GM12878 (cell line): Measurements from ENCODE around the gene STIL. TPM values are rescaled to one million over a fixed set of nuclear protein-coding genes. Genes with fewer than 3 reads are reported as not detected.

Experiments used
- ATAC-seq: fragments of 200-7000 bp; cut with Tn5 transposase; 3 replicates; pipeline ENCODE4 v1.9.1; 2020; ENCODE audit warnings: mild to moderate bottlenecking, moderate library complexity
- BruUV-seq: library from RNA; stranded (reverse); fragments of 400-500 nt; replicated peaks from 2 replicates; lab custom pipeline; 2021; lab: Mats Ljungman, UMichigan
- CTCF ChIA-PET: fragments of 300-600 bp; sonication (Branson Sonifier 250); formaldehyde crosslinking; extraction: SDS; loops from one replicate; lab custom pipeline; 2021; ENCODE audit warnings: inconsistent platforms; lab: Yijun Ruan, JAX
- POLR2A ChIA-PET: fragments of 350-600 bp; formaldehyde crosslinking; extraction: SDS; loops from one replicate; lab custom pipeline; 2021; ENCODE audit warnings: inconsistent platforms; lab: Charles Lee
- RAD21 ChIA-PET: fragments of 300-600 bp; sonication (Branson Sonifier 250); formaldehyde crosslinking; loops from one replicate; lab custom pipeline; 2023; ENCODE audit warnings: antibody characterized with exemption; ENCODE audit not compliant: unreplicated experiment; lab: Charles Lee
- SMC1A ChIA-PET: fragments of 300-600 bp; sonication (Branson Sonifier 250); formaldehyde crosslinking; loops from one replicate; lab custom pipeline; 2023; ENCODE audit not compliant: unreplicated experiment, uncharacterized antibody; lab: Charles Lee
- DNase-seq: peaks from one replicate; pipeline ENCODE4 v3.0.0-alpha.2; 2011; ENCODE audit warnings: low read depth, low spot score
- FAIRE-seq: peaks from 3 replicates; lab custom pipeline; 2011; peaks lifted over from hg19 to GRCh38; lab: Jason Lieb, UNC
- H2AFZ ChIP-seq: 2 replicates; pipeline ENCODE4 v1.6.0; 2011; ENCODE audit warnings: low read depth, low read length, control low read depth; ENCODE audit not compliant: control insufficient read depth
- H3K27ac ChIP-seq: 2 replicates; pipeline ENCODE4 v1.5.1; 2011; ENCODE audit warnings: control low read depth; ENCODE audit not compliant: control insufficient read depth, insufficient read depth
- H3K27me3 ChIP-seq, 2 experiments: replicated peaks in 1 of 2; 2 replicates each; pipeline versions ENCODE4 v1.6.0 to v1.6.1; 2011; ENCODE audit warnings: low read length in 1 of 2; ENCODE audit not compliant: control insufficient read depth in 2 of 2, insufficient read depth in 2 of 2
- H3K36me3 ChIP-seq, 2 experiments: 2 replicates each; pipeline ENCODE4 v1.5.1; 2011; ENCODE audit warnings: low read length in 1 of 2; ENCODE audit not compliant: control insufficient read depth in 2 of 2, insufficient read depth in 2 of 2
- H3K4me1 ChIP-seq: 2 replicates; pipeline ENCODE4 v1.6.1; 2011; ENCODE audit warnings: mild to moderate bottlenecking, low read length, moderate library complexity, mixed read lengths; ENCODE audit not compliant: control insufficient read depth, insufficient read depth
- H3K4me2 ChIP-seq: 2 replicates; pipeline ENCODE4 v1.6.0; 2011; ENCODE audit warnings: control low read depth; ENCODE audit not compliant: control insufficient read depth, insufficient read depth
- H3K4me3 ChIP-seq: fragments of 200-600 bp; sonication (generic); 2 replicates; pipeline ENCODE4 v1.5.1; 2016
- H3K79me2 ChIP-seq: 2 replicates; pipeline ENCODE4 v1.6.0; 2011; ENCODE audit warnings: low read length; ENCODE audit not compliant: control insufficient read depth, insufficient read depth
- H3K9ac ChIP-seq: 2 replicates; pipeline ENCODE4 v1.8.0; 2011; ENCODE audit warnings: low read length, control low read depth, mixed read lengths; ENCODE audit not compliant: control insufficient read depth, insufficient read depth
- H3K9me3 ChIP-seq: replicated peaks from 3 replicates; pipeline ENCODE4 v1.5.1; 2011; ENCODE audit warnings: mild to moderate bottlenecking, low read length; ENCODE audit not compliant: control insufficient read depth, insufficient read depth
- H4K20me1 ChIP-seq: 2 replicates; pipeline ENCODE4 v1.6.0; 2011; ENCODE audit not compliant: control insufficient read depth, insufficient read depth
- ESRRA ChIP-seq: IDR thresholded peaks from 2 replicates; pipeline ENCODE4 v1.6.1; 2012; ENCODE audit warnings: mild to moderate bottlenecking, low read length, improper control_type of control experiment
- SMAD5 ChIP-seq: IDR thresholded peaks from 2 replicates; pipeline ENCODE4 v1.6.1; 2016; ENCODE audit warnings: antibody characterized with exemption, low read depth
- WGBS: methylation state at CpG from one replicate; pipeline ENCODE4 v1.1.6; 2016; ENCODE audit warnings: low lambda C conversion rate; ENCODE audit not compliant: insufficient replicate concordance, insufficient coverage; ENCODE audit errors: missing lambda C conversion rate; 5-methylcytosine and 5-hydroxymethylcytosine counted together
- in situ Hi-C: fragments of 300-500 bp; cut with MboI; formaldehyde crosslinking; loops from 9 replicates; pipeline ENCODE4 v1.14.3; 2018; ENCODE audit warnings: mixed read lengths
- intact Hi-C: fragments of 100-400 bp; cut with micrococcal nuclease; formaldehyde crosslinking; loops from one replicate; pipeline ENCODE4 v1.14.2; 2022; ENCODE audit not compliant: unreplicated experiment
- polyA plus RNA-seq, 11 experiments: library from polyadenylated mRNA; depleted of rRNA in 4 of 11; unstranded in 6 of 11; stranded (reverse) in 5 of 11; fragments of >200 nt; fragmentation: Nextera tagmentation in 4 of 11; fragmentation: Illumina TruSeq in 1 of 11; extraction: Ambion mirVana in 4 of 11; extraction: Trizol in 1 of 11; gene quantifications; 1 replicate in 1 of 11; 2 replicates in 10 of 11; pipeline versions ENCODE4 v1.2.1 to v1.2.3, GENCODE V29; 2011 to 2016; ENCODE audit warnings: inconsistent platforms in 2 of 11, missing spikeins in 2 of 11, low read depth in 1 of 11
- total RNA-seq, 4 experiments: library from RNA; depleted of rRNA in 3 of 4; stranded (reverse); fragments of >200 nt in 3 of 4; fragmentation: Illumina TruSeq in 1 of 4; extraction: Trizol in 1 of 4; gene quantifications; 2 replicates each; pipeline versions ENCODE4 v1.2.1 to v1.2.3, GENCODE V29; 2013 to 2021
- TF ChIP-seq, protein P1 (sequence below): fragments of 450-650 bp; IDR thresholded peaks from 2 replicates; pipeline ENCODE4 v1.6.1; 2017; ENCODE audit warnings: mild to moderate bottlenecking, moderate library complexity

Gene STIL
- total and polyA plus RNA-seq, 10 of the 15 experiments (the other 5 are each of a cell fraction or from before 2014, with no cell fraction given), result 6.0 to 35.1 (median 26.5) TPM

- POLR2A ChIA-PET, result no interaction called here
- in situ Hi-C loops, result no loop called here
- WGBS, result 16% methylated on average over 3 of the region's 3 CpGs
- Histone ChIP-seq H3K27me3 (peaks cover 1 to 3% of the 10 kb centered on the region in 2 experiments; a peak in 3 of 4 replicates), H3K9ac (no peak overlapping the region), H4K20me1 (no peaks in the 10 kb centered on the region), H3K4me2 (no peak overlapping the region), H3K27ac (no peak overlapping the region), H3K4me3 (no peak overlapping the region), H2AFZ (no peak overlapping the region), H3K79me2 (no peaks in the 10 kb centered on the region), H3K4me1 (no peaks in the 10 kb centered on the region; the same call in 1 of the 2 replicates), H3K36me3 (no peaks in the 10 kb centered on the region), H3K9me3 (no peaks in the 10 kb centered on the region)
- ATAC-seq (no peak), FAIRE-seq (no peak), DNase-seq (no peak)
- intact Hi-C loops, result no loop called here
- TF ChIP-seq ESRRA, result no peak
- TF ChIP-seq, protein P1, sequence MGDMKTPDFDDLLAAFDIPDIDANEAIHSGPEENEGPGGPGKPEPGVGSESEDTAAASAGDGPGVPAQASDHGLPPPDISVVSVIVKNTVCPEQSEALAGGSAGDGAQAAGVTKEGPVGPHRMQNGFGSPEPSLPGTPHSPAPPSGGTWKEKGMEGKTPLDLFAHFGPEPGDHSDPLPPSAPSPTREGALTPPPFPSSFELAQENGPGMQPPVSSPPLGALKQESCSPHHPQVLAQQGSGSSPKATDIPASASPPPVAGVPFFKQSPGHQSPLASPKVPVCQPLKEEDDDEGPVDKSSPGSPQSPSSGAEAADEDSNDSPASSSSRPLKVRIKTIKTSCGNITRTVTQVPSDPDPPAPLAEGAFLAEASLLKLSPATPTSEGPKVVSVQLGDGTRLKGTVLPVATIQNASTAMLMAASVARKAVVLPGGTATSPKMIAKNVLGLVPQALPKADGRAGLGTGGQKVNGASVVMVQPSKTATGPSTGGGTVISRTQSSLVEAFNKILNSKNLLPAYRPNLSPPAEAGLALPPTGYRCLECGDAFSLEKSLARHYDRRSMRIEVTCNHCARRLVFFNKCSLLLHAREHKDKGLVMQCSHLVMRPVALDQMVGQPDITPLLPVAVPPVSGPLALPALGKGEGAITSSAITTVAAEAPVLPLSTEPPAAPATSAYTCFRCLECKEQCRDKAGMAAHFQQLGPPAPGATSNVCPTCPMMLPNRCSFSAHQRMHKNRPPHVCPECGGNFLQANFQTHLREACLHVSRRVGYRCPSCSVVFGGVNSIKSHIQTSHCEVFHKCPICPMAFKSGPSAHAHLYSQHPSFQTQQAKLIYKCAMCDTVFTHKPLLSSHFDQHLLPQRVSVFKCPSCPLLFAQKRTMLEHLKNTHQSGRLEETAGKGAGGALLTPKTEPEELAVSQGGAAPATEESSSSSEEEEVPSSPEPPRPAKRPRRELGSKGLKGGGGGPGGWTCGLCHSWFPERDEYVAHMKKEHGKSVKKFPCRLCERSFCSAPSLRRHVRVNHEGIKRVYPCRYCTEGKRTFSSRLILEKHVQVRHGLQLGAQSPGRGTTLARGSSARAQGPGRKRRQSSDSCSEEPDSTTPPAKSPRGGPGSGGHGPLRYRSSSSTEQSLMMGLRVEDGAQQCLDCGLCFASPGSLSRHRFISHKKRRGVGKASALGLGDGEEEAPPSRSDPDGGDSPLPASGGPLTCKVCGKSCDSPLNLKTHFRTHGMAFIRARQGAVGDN, result no peak
- no peak for TF ChIP-seq SMAD5
- CTCF ChIA-PET, result no interaction called here
- SMC1A ChIA-PET, result no interaction called here
- no TSS peak for BruUV-seq
- RAD21 ChIA-PET, result no interaction called here
Observed at GRCh38 chr1:47214549-47214948, 99.4 kb downstream of the STIL start.
